Naive thymus-derived CD4-positive, alpha-beta T cell (primary cell): ENCODE data around the gene LEFTY1. TPM values are rescaled to one million over a fixed set of nuclear protein-coding genes. Genes with fewer than 3 reads are reported as not detected.
A peak's percentile ranks its signal among the peaks of the same experiment; 100 is the strongest.
"Not testable (repeated sequence)": the region's sequence is repeated elsewhere in the genome, so short reads cannot be mapped to it uniquely, and the experiment has no call there.

Experiments used
- ATAC-seq: fragments of 150-1000 bp; cut with Tn5 transposase; 2 replicates; pipeline ENCODE4 v1.10.0; 2021; ENCODE audit warnings: mild to moderate bottlenecking, moderate library complexity
- CTCF ChIA-PET: fragments of 350-600 bp; sonication (Branson Sonifier 250); formaldehyde crosslinking; loops from one replicate; lab custom pipeline; 2021; ENCODE audit warnings: antibody characterized with exemption; lab: Charles Lee
- POLR2A ChIA-PET: fragments of 350-600 bp; sonication (Branson Sonifier 250); formaldehyde crosslinking; loops from one replicate; lab custom pipeline; 2021; ENCODE audit warnings: antibody characterized with exemption, inconsistent platforms; lab: Charles Lee
- DNase-seq, 9 donors: peaks; one replicate each; pipeline versions ENCODE4 v3.0.0 to v3.0.0-alpha.2; 2020 to 2022; ENCODE audit warnings: mixed read lengths in 1 of 9
- H3K27ac ChIP-seq: one replicate; pipeline ENCODE4 v1.7.0; 2013; ENCODE audit warnings: mild to moderate bottlenecking, low read depth, low read length, moderate library complexity
- H3K27me3 ChIP-seq, 2 donors: one replicate each; pipeline ENCODE4 v1.7.0; 2013; ENCODE audit warnings: low read length in 2 of 2, mild to moderate bottlenecking in 2 of 2, moderate library complexity in 2 of 2; ENCODE audit not compliant: control insufficient read depth in 2 of 2, insufficient read depth in 2 of 2
- H3K36me3 ChIP-seq, 3 experiments: 1 replicate in 2 of 3; 2 replicates in 1 of 3; pipeline ENCODE4 v1.7.0; 2013; ENCODE audit warnings: low read length in 3 of 3, mild to moderate bottlenecking in 3 of 3, moderate library complexity in 1 of 3; ENCODE audit not compliant: insufficient read depth in 3 of 3, control insufficient read depth in 2 of 3
- H3K4me1 ChIP-seq, 2 donors: one replicate each; pipeline ENCODE4 v1.7.0; 2013; ENCODE audit warnings: low read length in 2 of 2, mild to moderate bottlenecking in 2 of 2, moderate library complexity in 1 of 2; ENCODE audit not compliant: control insufficient read depth in 2 of 2, insufficient read depth in 2 of 2
- H3K4me3 ChIP-seq: 2 replicates; pipeline ENCODE4 v1.7.0; 2013; ENCODE audit warnings: mild to moderate bottlenecking, low read length
- H3K9me3 ChIP-seq, 3 experiments: 1 replicate in 2 of 3; 2 replicates in 1 of 3; pipeline ENCODE4 v1.7.0; 2013; ENCODE audit warnings: low read length in 3 of 3; ENCODE audit not compliant: control insufficient read depth in 2 of 3
- H3K27ac Mint-ChIP-seq, 9 donors: one replicate each; pipeline ENCODE4 v1.8.0; 2020 to 2022; ENCODE audit warnings: mixed read lengths in 9 of 9, mild to moderate bottlenecking in 8 of 9, moderate library complexity in 5 of 9, inconsistent platforms in 2 of 9
- H3K27me3 Mint-ChIP-seq, 5 donors: one replicate each; pipeline ENCODE4 v1.8.0; 2021 to 2022; ENCODE audit warnings: mixed read lengths in 5 of 5, mild to moderate bottlenecking in 1 of 5
- H3K36me3 Mint-ChIP-seq, 5 donors: one replicate each; pipeline ENCODE4 v1.8.0; 2020 to 2022; ENCODE audit warnings: mixed read lengths in 5 of 5, mild to moderate bottlenecking in 3 of 5, inconsistent platforms in 1 of 5
- H3K4me1 Mint-ChIP-seq, 7 donors: one replicate each; pipeline ENCODE4 v1.8.0; 2020 to 2022; ENCODE audit warnings: mixed read lengths in 7 of 7, mild to moderate bottlenecking in 3 of 7, inconsistent platforms in 1 of 7
- H3K4me3 Mint-ChIP-seq, 10 donors: one replicate each; pipeline ENCODE4 v1.8.0; 2020 to 2022; ENCODE audit warnings: mild to moderate bottlenecking in 10 of 10, mixed read lengths in 10 of 10, moderate library complexity in 6 of 10, inconsistent platforms in 2 of 10
- H3K9me3 Mint-ChIP-seq, 11 donors: one replicate each; pipeline ENCODE4 v1.8.0; 2020 to 2022; ENCODE audit warnings: mixed read lengths in 11 of 11, mild to moderate bottlenecking in 4 of 11, inconsistent platforms in 1 of 11, moderate library complexity in 1 of 11
- intact Hi-C, 2 donors: fragments of 100-400 bp; cut with micrococcal nuclease; formaldehyde crosslinking; loops; one replicate each; pipeline ENCODE4 v1.15.1; 2023
- polyA plus RNA-seq, 2 donors: library from polyadenylated mRNA; unstranded; fragments of 300-500 nt; fragmentation: Illumina TruSeq; gene quantifications; one replicate each; pipeline ENCODE4 v1.2.3, GENCODE V29; 2021
- total RNA-seq, 6 experiments: library from RNA in 5 of 6; stranded (reverse) in 5 of 6; gene quantifications; 1 replicate in 5 of 6; 2 replicates in 1 of 6; pipeline ENCODE4 v1.2.3 and lab custom pipeline; 2021 to 2026

Gene LEFTY1
- total and polyA plus RNA-seq, 7 experiments from 2014 or later = 0.84 to 0.85 TPM; not detected in 5

GRCh38 chr1:225888289-225888897 lies 553 bp downstream of the LEFTY1 start:
- H3K4me3 Mint-ChIP-seq = no peak overlapping the region
- peak overlapping the region in 1 of 9 donors; percentile 59 for H3K27ac Mint-ChIP-seq
- H3K4me1 Mint-ChIP-seq = peaks cover 6 to 33% (median 15%) of the 10 kb centered on the region in 7 donors
- ATAC-seq = no peak
- intact Hi-C loops = no loop called here
- peaks cover 3 to 10% of the 10 kb centered on the region in 2 donors for H3K4me1 ChIP-seq
- H3K9me3 Mint-ChIP-seq = no peaks in the 10 kb centered on the region
- ChIA-PET CTCF (no interaction called here), POLR2A (interaction anchor here (1.0 to 12.8 kb wide), 4 partner anchors 8 to 111 kb away, joined by 3 to 396 read pairs (median 10); partner anchors contain the start of genes SDE2 and TMEM63A)
- no peaks in the 10 kb centered on the region for H3K27me3 ChIP-seq
- H3K36me3 ChIP-seq = no peaks in the 10 kb centered on the region
- H3K27me3 Mint-ChIP-seq = peaks cover 0 to 36% (median 0%) of the 10 kb centered on the region in 5 donors
- no peak overlapping the region for H3K27ac ChIP-seq
- no peaks in the 10 kb centered on the region for H3K9me3 ChIP-seq
- no peak overlapping the region for H3K4me3 ChIP-seq
- no peak for DNase-seq
- peaks cover 0 to 2% (median 0%) of the 10 kb centered on the region in 5 donors for H3K36me3 Mint-ChIP-seq

- H3K4me3 ChIP-seq, H3K9me3 ChIP-seq, ATAC-seq, H3K27ac ChIP-seq, DNase-seq, H3K36me3 ChIP-seq, intact Hi-C loops, H3K9me3 Mint-ChIP-seq, H3K4me1 ChIP-seq, CTCF ChIA-PET, H3K36me3 Mint-ChIP-seq, H3K27ac Mint-ChIP-seq, H3K27me3 ChIP-seq, H3K4me3 Mint-ChIP-seq: not testable (repeated sequence)
- peaks cover 0 to 39% (median 0%) of the 10 kb centered on the region in 5 donors for H3K27me3 Mint-ChIP-seq
- H3K4me1 Mint-ChIP-seq = peaks cover 10 to 37% (median 19%) of the 10 kb centered on the region in 7 donors
- POLR2A ChIA-PET = interaction anchor here (1.0 to 14.9 kb wide), 4 partner anchors 6 to 36 kb away, joined by 3 to 396 read pairs (median 202); partner anchors contain the start of genes LEFTY1, PYCR2 and TMEM63A
Measured at GRCh38 chr1:225887554-225888288, 1.2 kb downstream of the LEFTY1 start.

- Mint-ChIP-seq H3K4me1 (peaks cover 10 to 37% (median 19%) of the 10 kb centered on the region in 7 donors), H3K9me3 (peaks cover 0 to 3% (median 0%) of the 10 kb centered on the region in 11 donors), H3K27ac (peak overlapping the region in 2 of 9 donors; percentile 5 to 20), H3K27me3 (peaks cover 0 to 39% (median 0%) of the 10 kb centered on the region in 5 donors), H3K36me3 (peaks cover 0 to 2% (median 0%) of the 10 kb centered on the region in 5 donors), H3K4me3 (no peak overlapping the region)
- ATAC-seq (no peak), DNase-seq (no peak)
- intact Hi-C loops = no loop called here
- Histone ChIP-seq H3K36me3 (peaks cover 0 to 10% (median 0%) of the 10 kb centered on the region in 3 experiments), H3K9me3 (no peaks in the 10 kb centered on the region), H3K4me3 (no peak overlapping the region), H3K4me1 (peaks cover 3 to 10% of the 10 kb centered on the region in 2 donors), H3K27ac (no peak overlapping the region), H3K27me3 (no peaks in the 10 kb centered on the region)
- CTCF ChIA-PET = no interaction called here
- POLR2A ChIA-PET = interaction anchor here (1.0 to 14.9 kb wide), 2 partner anchors 7 to 37 kb away, joined by 3 to 396 read pairs; partner anchors contain the start of genes LEFTY1 and PYCR2
Measured at GRCh38 chr1:225887030-225887314, 2.0 kb downstream of the LEFTY1 start.

GRCh38 chr1:225886159-225887029 lies 2.6 kb downstream of the LEFTY1 start:
- no peak for DNase-seq
- POLR2A ChIA-PET = interaction anchor here (1.0 to 14.9 kb wide), 3 partner anchors 8 to 38 kb away, joined by 3 to 396 read pairs (median 3); partner anchors contain the start of genes LEFTY1 and PYCR2
- no peaks in the 10 kb centered on the region for H3K27me3 ChIP-seq
- ATAC-seq = no peak
- CTCF ChIA-PET = interaction anchor here (1.1 kb wide), 1 partner anchor 9 kb away, joined by 5 read pairs; no protein-coding TSS in a partner anchor
- Mint-ChIP-seq H3K36me3 (peaks cover 0 to 2% (median 0%) of the 10 kb centered on the region in 5 donors), H3K27me3 (peaks cover 0 to 39% (median 0%) of the 10 kb centered on the region in 5 donors), H3K9me3 (peaks cover 0 to 3% (median 0%) of the 10 kb centered on the region in 11 donors), H3K4me3 (no peak overlapping the region), H3K4me1 (peaks cover 10 to 31% (median 18%) of the 10 kb centered on the region in 7 donors), H3K27ac (peak overlapping the region in 2 of 9 donors; percentile 20 to 47)
- no peak overlapping the region for H3K4me3 ChIP-seq
- H3K36me3 ChIP-seq = peaks cover 0 to 15% (median 0%) of the 10 kb centered on the region in 3 experiments
- H3K27ac ChIP-seq = no peak overlapping the region
- intact Hi-C loops = no loop called here
- H3K9me3 ChIP-seq = no peaks in the 10 kb centered on the region
- H3K4me1 ChIP-seq = peaks cover 3 to 9% of the 10 kb centered on the region in 2 donors

- peaks cover 9 to 11% of the 10 kb centered on the region in 2 donors for H3K4me1 ChIP-seq
- no peak overlapping the region for H3K27ac ChIP-seq
- H3K4me1 Mint-ChIP-seq = peaks cover 10 to 30% (median 19%) of the 10 kb centered on the region in 7 donors
- no peak overlapping the region for H3K4me3 ChIP-seq
- ChIA-PET POLR2A (interaction anchor here (1.0 to 14.9 kb wide), 4 partner anchors 9 to 108 kb away, joined by 3 to 396 read pairs (median 4); partner anchors contain the start of genes LEFTY1 and SRP9), CTCF (interaction anchor here (1.1 kb wide), 1 partner anchor 10 kb away, joined by 5 read pairs; no protein-coding TSS in a partner anchor)
- ATAC-seq (no peak), DNase-seq (no peak)
- H3K36me3 Mint-ChIP-seq = peaks cover 0 to 10% (median 0%) of the 10 kb centered on the region in 5 donors
- no peak overlapping the region for H3K4me3 Mint-ChIP-seq
- peaks cover 0 to 3% (median 0%) of the 10 kb centered on the region in 11 donors for H3K9me3 Mint-ChIP-seq
- peaks cover 0 to 35% (median 0%) of the 10 kb centered on the region in 5 donors for H3K27me3 Mint-ChIP-seq
- H3K36me3 ChIP-seq = peaks cover 0 to 15% (median 0%) of the 10 kb centered on the region in 3 experiments
- H3K27me3 ChIP-seq = no peaks in the 10 kb centered on the region
- H3K27ac Mint-ChIP-seq = peak overlapping the region in 2 of 9 donors; percentile 41 to 42
- intact Hi-C loops = no loop called here
- no peaks in the 10 kb centered on the region for H3K9me3 ChIP-seq
Measured at GRCh38 chr1:225885336-225885735, 3.6 kb downstream of the LEFTY1 start.
